ENCODE data around the gene SLC22A2.

The SLC22A2 gene

GRCh38 chr6:160207618-160208017 lies 51.0 kb downstream of the SLC22A2 start:
- DNase-seq (ENCODE audit: low spot score) = no peak

- no peak for DNase-seq (ENCODE audit: low spot score)
These were observed 53.9 kb downstream of the SLC22A2 start for GRCh38 chr6:160204710-160205109.

- no peak for DNase-seq (ENCODE audit: low spot score)
These were observed 54.7 kb downstream of the SLC22A2 start for GRCh38 chr6:160203953-160204352.

DNA sequence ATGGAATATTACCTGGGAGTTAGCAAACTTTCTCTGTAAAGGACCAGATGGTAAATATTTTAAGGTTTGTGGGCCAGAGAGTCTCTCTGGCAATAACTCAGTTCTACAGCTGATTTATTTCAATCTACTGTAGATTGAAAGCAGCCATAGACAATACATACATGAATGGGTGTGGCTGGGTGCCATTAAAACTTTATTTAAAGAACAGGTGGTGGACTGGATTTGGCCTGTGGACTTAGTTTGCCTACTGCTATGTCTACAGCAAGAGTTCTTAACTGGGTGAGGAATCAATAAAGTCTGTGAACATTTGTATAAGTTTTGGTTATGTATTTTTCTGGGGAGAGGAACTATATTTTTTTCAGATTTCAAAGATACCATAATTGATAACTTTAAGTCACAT lies 55.1 kb downstream of the SLC22A2 start:
- no peak for DNase-seq (ENCODE audit: low spot score)

DNA sequence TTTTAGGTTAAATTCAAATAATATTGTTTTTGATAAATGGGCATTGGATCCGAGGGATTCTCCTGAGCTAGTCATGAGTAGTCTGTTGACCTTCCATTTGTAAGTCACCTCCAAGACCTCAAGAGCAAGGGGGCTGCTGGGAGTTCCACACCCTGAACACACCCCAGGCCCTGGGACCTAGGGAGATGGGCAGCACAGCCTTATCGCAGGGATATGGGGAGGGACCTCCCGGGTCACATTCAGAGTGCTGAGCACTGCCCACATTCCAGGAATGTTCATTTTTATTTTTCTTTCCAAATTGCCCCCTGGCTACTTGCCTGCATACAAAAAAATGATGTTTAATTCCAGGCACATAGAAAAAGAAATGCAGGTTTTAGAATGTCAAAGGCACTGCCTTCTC lies 55.5 kb downstream of the SLC22A2 start:
- no peak for DNase-seq (ENCODE audit: low spot score)

GRCh38 chr6:160202411-160202810 lies 56.2 kb downstream of the SLC22A2 start:
- no peak for DNase-seq (ENCODE audit: low spot score)

DNA sequence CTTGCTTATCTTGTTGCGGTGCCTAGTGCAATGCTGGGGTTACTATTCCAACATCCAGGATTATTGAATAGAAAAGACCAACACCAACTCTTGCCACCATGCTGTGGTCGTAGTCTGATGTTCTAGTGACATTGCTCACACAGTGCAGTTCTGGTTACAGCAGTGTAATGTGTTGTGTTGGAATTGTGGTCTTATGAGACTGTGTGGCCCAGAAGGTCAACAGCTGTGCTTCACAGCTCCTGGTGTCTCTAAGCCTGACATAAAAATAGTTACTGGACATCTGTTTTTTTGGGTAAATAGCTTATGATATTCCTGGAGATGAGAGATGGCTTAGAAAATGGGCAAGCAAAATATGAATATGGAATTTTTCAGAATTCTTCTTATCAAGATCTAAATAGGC lies 57.6 kb downstream of the SLC22A2 start:
- no peak for DNase-seq (ENCODE audit: low spot score)

GRCh38 chr6:160198606-160199211 lies 59.9 kb downstream of the SLC22A2 start:
- DNase-seq (ENCODE audit: low spot score) = no peak

GRCh38 chr6:160197662-160198061 lies 61.0 kb downstream of the SLC22A2 start:
- no peak for DNase-seq (ENCODE audit: low spot score)

- DNase-seq (ENCODE audit: low spot score) = no peak
These were observed 63.8 kb downstream of the SLC22A2 start for GRCh38 chr6:160194808-160195207.

DNA sequence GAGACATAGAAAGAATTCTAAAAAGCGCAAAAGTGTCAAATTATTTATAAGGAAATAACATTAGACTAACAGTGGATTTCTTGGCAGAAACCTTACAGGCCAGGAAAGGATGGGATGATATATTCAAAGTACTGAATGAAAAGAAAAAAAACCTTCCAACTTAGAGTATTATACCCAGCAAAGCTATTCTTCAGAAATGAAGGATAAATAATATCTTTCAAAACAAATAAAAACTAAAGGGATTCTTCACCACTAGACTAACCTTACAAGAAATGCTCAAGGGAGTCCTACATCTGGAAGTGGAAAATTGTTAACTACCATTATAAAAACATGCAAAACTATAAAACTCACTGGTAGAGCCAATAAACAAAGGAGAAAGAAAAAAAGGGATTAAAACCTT lies 65.8 kb downstream of the SLC22A2 start:
- DNase-seq (ENCODE audit: low spot score) = no peak

GRCh38 chr6:160190973-160191372 lies 67.6 kb downstream of the SLC22A2 start:
- DNase-seq (ENCODE audit: low spot score) = no peak

DNA sequence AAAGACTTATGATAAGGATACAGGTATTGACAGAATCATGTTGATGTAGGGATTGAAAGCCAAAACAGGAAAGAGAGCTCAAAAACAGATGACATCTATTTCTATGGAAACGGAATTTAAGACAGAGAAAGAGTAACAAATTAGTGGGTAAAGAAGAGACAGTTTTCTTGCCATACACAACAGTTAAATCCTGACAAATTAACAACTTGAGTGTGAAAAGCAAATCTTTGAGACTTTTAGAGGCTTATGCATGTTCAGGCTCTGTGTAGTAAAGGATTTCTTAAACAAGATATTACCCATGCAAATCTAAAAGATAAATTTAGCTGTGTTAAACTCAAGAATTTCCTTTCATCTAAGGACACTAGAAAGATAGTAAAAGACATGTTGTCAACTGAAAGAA lies 68.5 kb downstream of the SLC22A2 start:
- no peak for DNase-seq (ENCODE audit: low spot score)

DNA sequence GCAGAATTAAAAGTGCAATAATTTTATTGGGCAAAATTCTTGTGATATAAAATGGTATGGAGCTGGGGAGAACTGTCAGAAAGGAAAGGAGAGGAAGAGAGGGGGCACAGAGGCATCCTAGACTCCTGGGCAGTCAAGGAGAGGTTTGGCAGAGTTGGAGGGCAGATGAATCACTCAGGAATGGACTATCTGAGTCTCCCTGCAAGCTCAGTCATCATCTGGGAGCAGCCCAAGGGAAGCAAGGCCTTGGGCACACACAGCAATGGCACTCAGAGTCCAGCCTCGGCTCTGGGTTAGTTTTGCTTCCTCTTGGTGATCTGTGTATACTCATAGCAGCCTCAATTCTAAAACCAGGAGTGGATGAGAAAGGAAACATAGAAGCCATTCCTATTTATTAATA lies 69.8 kb downstream of the SLC22A2 start:
- DNase-seq (ENCODE audit: low spot score) = no peak

- no peak for DNase-seq (ENCODE audit: low spot score)
These were observed 77.9 kb downstream of the SLC22A2 start for GRCh38 chr6:160180706-160181105.

DNA sequence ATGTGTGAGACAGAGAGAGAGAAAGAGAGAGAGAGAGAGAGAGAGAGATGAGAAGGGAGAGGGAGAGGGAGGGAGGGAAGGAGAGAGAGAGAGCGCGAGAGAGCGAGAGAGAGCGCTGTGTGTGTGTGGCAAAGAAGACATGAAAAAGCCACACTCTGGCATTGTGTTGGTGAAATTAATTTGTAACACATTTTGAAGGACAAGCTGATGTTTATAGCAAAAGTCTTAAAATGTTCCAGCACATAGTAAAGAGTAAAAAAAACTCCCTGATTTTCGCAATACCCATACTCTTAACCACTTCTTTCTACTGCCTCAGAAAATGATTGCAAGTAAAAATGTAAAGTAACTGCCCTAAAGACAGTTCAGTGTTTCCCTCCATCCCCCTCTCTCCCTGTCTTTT lies 80.3 kb downstream of the SLC22A2 start:
- DNase-seq (ENCODE audit: low spot score) = no peak

DNA sequence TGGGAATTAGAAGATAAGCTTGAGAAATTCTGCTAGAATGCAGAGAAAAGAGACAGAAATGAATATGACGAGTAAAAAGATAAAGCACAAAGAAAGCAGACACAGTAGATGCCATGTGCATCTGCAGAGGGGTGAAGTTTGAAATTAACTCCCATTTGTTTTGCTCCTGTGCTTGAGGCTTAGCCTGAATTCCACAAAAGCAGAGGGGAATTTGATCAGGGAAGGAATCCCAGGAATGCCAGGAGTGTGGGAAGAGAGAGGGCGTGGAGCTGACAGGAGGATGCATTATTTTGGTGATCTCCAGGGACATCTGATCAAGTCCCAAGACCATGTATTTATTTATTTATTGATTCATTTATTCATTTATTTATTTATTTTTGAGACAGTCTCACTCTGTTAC lies 81.4 kb downstream of the SLC22A2 start:
- no peak for DNase-seq (ENCODE audit: low spot score)

- no peak for DNase-seq (ENCODE audit: low spot score)
These were observed 83.9 kb downstream of the SLC22A2 start for GRCh38 chr6:160174681-160175080.

DNA sequence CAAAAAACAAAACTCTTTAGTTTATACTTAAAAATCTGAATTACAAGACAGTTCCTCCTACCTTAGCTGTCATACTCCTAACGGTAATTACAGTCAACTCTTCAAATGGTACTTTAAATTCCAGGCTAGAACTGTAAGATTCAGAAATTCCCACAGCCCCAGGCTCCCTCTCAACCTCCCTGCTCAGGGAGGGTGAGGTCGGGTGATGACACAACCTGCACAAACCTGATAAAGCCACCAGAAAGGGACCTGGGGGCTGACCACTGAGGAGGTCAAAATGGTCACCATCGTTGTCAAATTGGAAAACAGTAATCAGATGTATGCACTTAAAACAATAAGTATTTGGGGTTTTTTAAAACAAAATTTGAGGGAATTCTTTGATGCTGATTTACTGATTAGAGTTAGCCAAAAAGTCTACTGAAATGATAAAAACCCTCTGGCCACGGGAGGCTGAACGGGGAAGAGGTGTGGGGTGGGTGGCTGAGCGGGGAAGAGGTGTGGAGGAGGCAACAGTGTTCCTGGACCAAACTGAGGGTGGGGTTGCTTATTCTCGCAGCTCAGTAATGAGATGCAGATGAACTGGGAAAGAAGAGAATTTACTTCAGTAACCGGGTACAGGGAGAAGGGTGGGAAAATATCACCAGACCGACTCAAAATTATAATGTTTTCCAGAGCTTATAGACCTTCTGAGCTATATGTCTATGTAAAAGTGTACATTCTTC lies 84.7 kb downstream of the SLC22A2 start:
- DNase-seq (ENCODE audit: low spot score) = no peak

- no peak for DNase-seq (ENCODE audit: low spot score)
These were observed 85.9 kb downstream of the SLC22A2 start for GRCh38 chr6:160172704-160173103.

DNA sequence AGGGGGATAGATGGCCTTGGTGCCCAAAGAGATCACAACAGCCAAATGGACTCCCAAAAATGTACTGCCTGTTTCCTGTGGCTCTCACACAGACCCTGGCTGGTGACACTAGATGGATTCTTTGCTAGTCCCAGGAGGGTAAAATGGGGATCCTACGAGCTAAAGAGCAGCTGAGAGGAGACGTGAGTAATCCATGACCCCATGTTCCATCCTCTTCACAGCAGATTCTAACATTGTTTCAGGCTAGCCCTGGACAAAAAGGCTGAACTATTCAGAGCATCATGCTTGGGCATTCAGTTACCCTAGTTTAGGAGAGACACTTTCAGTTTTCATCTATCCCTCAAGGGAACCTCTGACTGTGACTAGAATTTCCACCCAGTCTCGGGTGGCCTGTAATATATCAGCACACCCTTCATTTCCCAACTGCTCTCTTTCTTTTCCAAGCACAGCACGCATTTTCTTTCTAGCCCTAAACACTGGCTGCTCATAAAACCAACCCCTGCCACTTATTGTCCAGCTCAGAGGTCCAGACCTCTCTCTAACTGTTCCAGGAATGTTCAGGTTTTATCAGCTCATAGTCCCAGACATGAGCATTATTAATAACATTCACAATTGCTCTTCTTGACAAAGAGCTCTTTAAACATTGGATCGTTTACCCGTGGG lies 88.5 kb downstream of the SLC22A2 start:
- DNase-seq (ENCODE audit: low spot score) = no peak

DNA sequence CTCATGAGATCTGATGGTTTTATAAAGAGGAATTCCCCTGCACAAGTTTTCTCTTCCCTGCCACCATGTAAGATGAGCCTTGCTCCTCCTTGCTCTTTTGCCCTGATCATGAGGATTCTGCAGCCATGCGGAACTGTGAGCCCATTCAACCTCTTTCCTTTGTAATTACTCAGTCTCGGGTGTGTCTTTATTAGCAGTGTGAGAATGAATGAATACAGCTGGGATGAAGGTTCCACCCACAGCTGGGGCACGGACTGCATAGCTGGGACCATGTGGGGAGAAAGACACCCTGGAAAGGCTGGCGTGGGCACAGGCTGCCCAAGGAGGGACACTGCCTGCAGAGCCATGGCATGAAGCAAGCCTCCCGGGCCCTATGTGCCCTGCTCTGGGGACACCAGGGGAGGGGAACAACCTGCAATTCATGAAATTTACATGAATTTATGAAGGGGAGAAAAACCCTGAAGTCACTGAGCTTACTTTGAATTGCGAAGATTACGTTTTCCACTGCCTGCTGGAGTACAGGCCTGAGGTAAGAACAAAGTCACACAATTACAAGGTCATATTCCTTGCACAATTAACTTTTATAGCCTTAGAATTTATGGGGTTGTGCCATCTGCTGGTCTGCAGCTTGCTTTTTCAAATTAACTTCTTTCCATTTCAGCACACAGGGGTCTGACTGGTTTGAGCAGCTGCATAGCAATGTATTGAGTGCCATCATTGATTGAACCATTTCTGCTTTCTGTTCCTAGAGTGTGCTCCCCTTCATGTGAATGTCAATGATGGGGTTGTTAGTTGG lies 90.8 kb downstream of the SLC22A2 start:
- no peak for DNase-seq (ENCODE audit: low spot score)

Measured in D341Med (cell line).